NCI-H510A treated with DMSO at 0.1 percent for 48 hours (cell line): ENCODE measurements around the gene OR51A7.
"Not testable (repeated sequence)": the region's sequence is repeated elsewhere in the genome, so short reads cannot be mapped to it uniquely, and the experiment has no call there.

ENCODE experiments used
- DNase-seq: peaks from one replicate; lab custom pipeline; 2025; lab: John Stamatoyannopoulos, UW

Gene OR51A7

DNA sequence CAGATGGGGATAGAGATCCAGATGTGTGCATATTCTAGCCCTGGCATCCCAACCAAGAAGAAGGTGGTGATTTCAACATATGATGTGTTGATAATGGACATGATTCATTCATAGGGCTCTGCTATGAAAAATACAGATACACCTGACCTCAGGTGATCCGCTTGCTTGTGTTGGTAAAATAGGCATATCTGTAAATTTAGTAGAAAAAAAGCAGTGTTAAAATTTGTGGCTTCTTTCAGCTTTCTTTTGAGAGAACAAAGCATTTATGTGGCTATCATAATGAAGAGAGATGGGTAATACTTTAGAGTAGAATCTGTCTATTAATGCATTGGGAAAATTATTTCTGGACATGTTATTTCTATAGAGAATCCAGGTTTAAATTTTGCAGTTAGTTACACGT is 52.0 kb downstream of the OR51A7 start, which contains the start of gene OR51A2:
OR51A2 (minus strand) TSS at position 101 of the 400 bp plus-strand sequence; CDS start at position 101, 0 bp downstream.
- not testable (repeated sequence) for DNase-seq

- DNase-seq = no peak
Observed at GRCh38 chr11:4957396-4957795, 53.8 kb downstream of the OR51A7 start.
